ENCODE results near the gene RO60. TPM values are rescaled to one million over a fixed set of nuclear protein-coding genes. Genes with fewer than 3 reads are reported as not detected.

The RO60 gene
- total RNA-seq, 4 donors from 2014 or later: 11.6 to 67.2 (median 62.4) TPM

DNA sequence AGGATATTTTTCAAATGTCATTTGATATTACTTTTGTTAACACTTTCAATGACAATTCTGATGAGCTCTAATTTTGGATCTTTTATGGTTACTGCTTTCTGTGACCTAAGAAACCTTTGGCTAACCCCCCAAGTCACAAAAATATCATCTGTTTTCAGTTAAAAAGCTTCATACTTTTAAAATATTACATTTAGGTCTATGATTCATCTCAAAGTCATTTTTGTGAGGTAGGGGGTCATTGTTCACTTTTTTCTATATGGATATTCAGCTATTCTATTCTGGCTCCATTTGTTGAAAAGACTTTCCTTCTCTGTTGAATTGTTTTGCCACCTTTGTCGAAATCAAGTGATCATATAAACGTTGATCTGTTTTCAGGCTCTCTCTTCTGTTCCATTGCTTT, 45.0 kb upstream of the RO60 start:
- H3K27ac ChIP-seq: peak overlapping the region; percentile 4 to 58 (median 50)
- in situ Hi-C loops (cut with MboI; ENCODE audit: low pct_ligation_motif_present in 1 of 4, low pct_unique_long_range_greater_than_20kb in 1 of 4, low sequenced_read_pairs in 3 of 4) (loop anchor here (10.0 to 25.0 kb wide), 5 partner anchors 200 to 552 kb away; partner anchors contain the start of gene RGS2 (in 1 of the 4)), intact Hi-C loops (cut with DNase I; ENCODE audit: low total_unique reads) (no loop called here)
- no peaks in the 10 kb centered on the region for H3K9me3 ChIP-seq
- no peak overlapping the region for H3K4me3 ChIP-seq
- no peaks in the 10 kb centered on the region for H3K36me3 ChIP-seq
- TF ChIP-seq, protein P1, sequence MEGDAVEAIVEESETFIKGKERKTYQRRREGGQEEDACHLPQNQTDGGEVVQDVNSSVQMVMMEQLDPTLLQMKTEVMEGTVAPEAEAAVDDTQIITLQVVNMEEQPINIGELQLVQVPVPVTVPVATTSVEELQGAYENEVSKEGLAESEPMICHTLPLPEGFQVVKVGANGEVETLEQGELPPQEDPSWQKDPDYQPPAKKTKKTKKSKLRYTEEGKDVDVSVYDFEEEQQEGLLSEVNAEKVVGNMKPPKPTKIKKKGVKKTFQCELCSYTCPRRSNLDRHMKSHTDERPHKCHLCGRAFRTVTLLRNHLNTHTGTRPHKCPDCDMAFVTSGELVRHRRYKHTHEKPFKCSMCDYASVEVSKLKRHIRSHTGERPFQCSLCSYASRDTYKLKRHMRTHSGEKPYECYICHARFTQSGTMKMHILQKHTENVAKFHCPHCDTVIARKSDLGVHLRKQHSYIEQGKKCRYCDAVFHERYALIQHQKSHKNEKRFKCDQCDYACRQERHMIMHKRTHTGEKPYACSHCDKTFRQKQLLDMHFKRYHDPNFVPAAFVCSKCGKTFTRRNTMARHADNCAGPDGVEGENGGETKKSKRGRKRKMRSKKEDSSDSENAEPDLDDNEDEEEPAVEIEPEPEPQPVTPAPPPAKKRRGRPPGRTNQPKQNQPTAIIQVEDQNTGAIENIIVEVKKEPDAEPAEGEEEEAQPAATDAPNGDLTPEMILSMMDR (IDR thresholded peaks at IDR 0.05): no peak
- no peak for TF ChIP-seq POLR2A (IDR thresholded peaks at IDR 0.05)
- WGBS, 2 donors (ENCODE audit: low coverage in 1 of 2): 75 to 82% methylated on average over 2 of the region's 2 CpGs
- H3K27me3 ChIP-seq: no peaks in the 10 kb centered on the region
- no peak for DNase-seq
- peaks cover 0 to 37% (median 7%) of the 10 kb centered on the region in 4 donors for H3K4me1 ChIP-seq

DNA sequence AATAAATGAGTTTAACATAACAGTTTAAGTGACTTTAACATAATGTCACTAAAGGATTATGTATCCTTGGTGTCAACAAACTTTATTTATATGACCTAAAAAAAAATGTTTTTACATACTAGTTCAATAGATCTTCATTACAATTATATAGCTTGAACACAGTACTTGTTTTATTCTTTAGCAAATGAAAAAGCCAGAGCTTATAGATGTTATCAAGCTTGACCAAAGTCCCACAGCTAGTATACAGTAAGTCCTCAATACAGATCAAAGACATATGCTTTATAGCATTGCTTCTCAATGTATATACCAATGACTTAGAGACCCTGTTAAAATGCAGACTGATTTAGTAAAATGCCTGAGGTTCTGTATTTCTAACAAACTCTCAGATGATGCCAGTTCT, 42.6 kb upstream of the RO60 start:
- Histone ChIP-seq H3K9me3 (no peaks in the 10 kb centered on the region), H3K27me3 (no peaks in the 10 kb centered on the region), H3K4me3 (no peak overlapping the region), H3K27ac (no peak overlapping the region), H3K36me3 (peaks cover 0 to 4% (median 0%) of the 10 kb centered on the region in 4 donors), H3K4me1 (peaks cover 0 to 23% (median 3%) of the 10 kb centered on the region in 4 donors)
- intact Hi-C loops (cut with DNase I; ENCODE audit: low total_unique reads): no loop called here
- no peak for DNase-seq
- in situ Hi-C loops (cut with MboI; ENCODE audit: low pct_ligation_motif_present in 1 of 4, low pct_unique_long_range_greater_than_20kb in 1 of 4, low sequenced_read_pairs in 3 of 4): loop anchor here (10.0 to 25.0 kb wide), 5 partner anchors 202 to 554 kb away; partner anchors contain the start of gene RGS2 (in 1 of the 4)
- TF ChIP-seq, protein P1 (IDR thresholded peaks at IDR 0.05): no peak
- no peak for TF ChIP-seq POLR2AphosphoS5 (IDR thresholded peaks at IDR 0.05)
- TF ChIP-seq POLR2A (IDR thresholded peaks at IDR 0.05): no peak
- TF ChIP-seq EP300 (IDR thresholded peaks at IDR 0.05; ENCODE audit: low read depth): no peak

DNA sequence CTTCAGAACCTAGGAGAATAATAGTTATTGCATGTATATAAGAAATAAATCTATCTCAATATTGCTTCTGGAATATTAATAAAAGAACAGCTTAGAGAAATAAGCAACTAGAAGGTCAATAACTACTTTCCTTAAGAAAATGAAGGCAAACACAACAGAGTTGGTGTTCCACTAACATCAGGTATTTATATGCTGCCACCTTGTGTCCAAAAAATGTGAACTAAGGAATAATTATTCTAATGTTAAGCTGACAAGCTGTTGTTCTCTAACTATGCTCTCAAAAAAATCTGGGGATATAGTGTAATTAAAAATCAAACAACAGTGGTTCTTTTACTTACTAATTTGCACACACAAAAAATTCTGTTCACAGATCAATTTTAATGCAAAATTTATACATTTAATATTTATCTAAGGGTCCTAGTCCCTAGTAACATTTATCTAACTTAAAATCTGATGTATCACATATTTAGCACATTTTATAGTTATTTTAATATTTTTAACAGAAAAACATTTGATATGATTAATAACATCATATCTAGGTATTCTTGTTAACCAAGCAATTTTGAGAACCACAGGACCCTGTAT, 39.9 kb upstream of the RO60 start:
- H3K36me3 ChIP-seq: peaks cover 0 to 9% (median 2%) of the 10 kb centered on the region in 4 donors
- TF ChIP-seq EP300 (IDR thresholded peaks at IDR 0.05; ENCODE audit: low read depth): no peak
- TF ChIP-seq, protein P1 (IDR thresholded peaks at IDR 0.05): peak; percentile 44 to 70 (median 56)
- no peaks in the 10 kb centered on the region for H3K27me3 ChIP-seq
- peak overlapping the region in 2 of 4 donors; percentile 7 to 27 for H3K27ac ChIP-seq
- in situ Hi-C loops (cut with MboI; ENCODE audit: low pct_ligation_motif_present in 1 of 4, low pct_unique_long_range_greater_than_20kb in 1 of 4, low sequenced_read_pairs in 3 of 4) (loop anchor here (10.0 to 25.0 kb wide), 5 partner anchors 205 to 557 kb away; partner anchors contain the start of gene RGS2 (in 1 of the 4)), intact Hi-C loops (cut with DNase I; ENCODE audit: low total_unique reads) (loop anchor here (2.0 kb wide), 1 partner anchor 213 kb away; no protein-coding TSS in a partner anchor)
- H3K9me3 ChIP-seq: no peaks in the 10 kb centered on the region
- peaks cover 0 to 11% (median 0%) of the 10 kb centered on the region in 4 donors for H3K4me1 ChIP-seq
- DNase-seq: no peak
- H3K4me3 ChIP-seq: no peak overlapping the region

DNA sequence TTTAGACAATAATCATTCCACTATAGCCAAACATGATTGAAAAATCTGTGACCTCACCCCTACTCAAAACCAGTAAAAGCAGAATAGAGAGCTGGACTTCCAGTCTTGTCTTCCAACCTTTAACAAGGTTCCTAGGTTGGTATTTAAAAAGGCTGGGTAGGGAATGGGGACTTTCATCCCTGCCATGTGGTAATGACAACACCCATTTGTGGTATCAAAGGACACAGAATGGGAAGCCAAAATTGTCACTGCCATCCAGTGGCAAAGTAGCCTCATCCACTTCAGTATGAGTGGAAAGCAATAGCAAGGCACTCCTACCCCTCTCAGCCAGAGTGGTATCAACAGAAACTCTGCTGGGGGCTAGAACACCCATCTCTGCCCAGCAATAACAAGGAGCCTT, 34.2 kb upstream of the RO60 start:
- no peak for DNase-seq
- in situ Hi-C loops (cut with MboI; ENCODE audit: low pct_ligation_motif_present in 1 of 4, low pct_unique_long_range_greater_than_20kb in 1 of 4, low sequenced_read_pairs in 3 of 4): loop anchor here in 2 of 4 donors (25.0 kb wide), 2 partner anchors 413 to 563 kb away; no protein-coding TSS in a partner anchor
- no peak overlapping the region for H3K4me3 ChIP-seq
- no peaks in the 10 kb centered on the region for H3K9me3 ChIP-seq
- TF ChIP-seq, protein P1 (IDR thresholded peaks at IDR 0.05): no peak
- TF ChIP-seq EP300 (IDR thresholded peaks at IDR 0.05; ENCODE audit: low read depth): no peak
- intact Hi-C loops (cut with DNase I; ENCODE audit: low total_unique reads): no loop called here
- peaks cover 0 to 24% (median 10%) of the 10 kb centered on the region in 4 donors for H3K36me3 ChIP-seq
- H3K27ac ChIP-seq: no peak overlapping the region
- H3K4me1 ChIP-seq: no peaks in the 10 kb centered on the region
- no peaks in the 10 kb centered on the region for H3K27me3 ChIP-seq

Measured in transverse colon (tissue), 4 donors.